GM21381 (cell line): ENCODE results near the gene TP53I11.

ENCODE experiments used
- ATAC-seq: cut with Tn5 transposase; IDR thresholded peaks from one replicate; pipeline ENCODE4 v1.9.1; 2021; ENCODE audit warnings: mild to moderate bottlenecking, moderate library complexity; ENCODE audit not compliant: unreplicated experiment

TP53I11 gene

DNA sequence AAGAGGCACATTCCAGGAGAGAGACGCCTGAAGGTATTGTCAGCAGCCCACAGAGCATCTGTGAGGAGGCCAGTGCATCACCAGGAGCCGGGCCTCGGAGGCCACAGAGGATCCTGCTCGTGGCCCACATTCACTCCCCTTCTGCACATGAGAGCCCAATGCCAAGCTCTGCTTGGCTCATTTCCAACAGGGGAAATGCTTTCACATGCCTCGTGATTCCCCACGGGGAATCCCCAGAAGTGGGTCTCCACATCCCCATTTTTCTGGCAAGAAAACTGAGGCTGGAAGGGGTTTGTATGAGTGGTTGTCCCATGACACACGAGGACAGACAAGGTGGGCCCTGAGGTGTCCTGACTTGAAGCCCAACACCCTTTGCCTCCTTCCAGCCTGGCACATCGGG, 34.4 kb downstream of the TP53I11 start:
- ATAC-seq: no peak

DNA sequence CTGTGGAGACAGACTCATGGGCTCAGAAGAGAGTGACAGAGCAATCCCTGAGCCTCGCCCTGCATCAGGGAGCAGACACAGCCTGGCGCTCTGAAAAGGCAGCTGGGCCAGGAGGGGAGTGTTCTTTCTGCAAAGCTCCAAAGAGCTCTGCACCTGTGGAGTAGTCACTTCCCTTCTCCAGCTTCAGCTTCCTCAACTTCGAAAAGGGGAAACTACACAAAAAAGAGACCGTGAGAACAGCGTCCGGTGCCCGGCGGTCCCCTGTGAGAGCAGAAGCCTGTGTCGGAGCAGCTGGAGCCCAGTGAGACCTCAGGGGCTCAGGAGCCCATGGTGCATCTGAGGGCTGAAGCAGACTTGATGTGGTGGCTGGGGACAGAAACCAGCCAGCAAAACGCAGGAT, 35.1 kb downstream of the TP53I11 start:
- no peak for ATAC-seq

DNA sequence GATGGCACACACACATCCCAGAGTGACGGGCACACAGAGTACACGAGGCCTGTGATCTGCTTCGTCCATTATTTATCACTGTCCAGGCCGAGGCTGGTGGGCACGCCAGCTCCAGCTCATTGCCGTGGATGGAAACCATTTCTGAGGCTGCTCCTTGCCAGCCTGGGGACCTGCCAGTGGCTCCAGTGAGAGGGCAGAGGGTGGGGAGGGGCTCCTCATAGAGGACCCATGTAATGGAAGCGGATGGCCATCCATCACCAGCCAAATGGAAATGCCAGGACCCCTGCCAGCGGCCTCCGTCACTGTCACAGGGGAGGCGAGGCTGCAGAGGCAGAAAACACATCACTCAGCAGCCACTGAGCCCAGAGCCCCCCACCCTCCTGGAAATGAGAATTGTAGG, 35.7 kb downstream of the TP53I11 start:
- no peak for ATAC-seq

DNA sequence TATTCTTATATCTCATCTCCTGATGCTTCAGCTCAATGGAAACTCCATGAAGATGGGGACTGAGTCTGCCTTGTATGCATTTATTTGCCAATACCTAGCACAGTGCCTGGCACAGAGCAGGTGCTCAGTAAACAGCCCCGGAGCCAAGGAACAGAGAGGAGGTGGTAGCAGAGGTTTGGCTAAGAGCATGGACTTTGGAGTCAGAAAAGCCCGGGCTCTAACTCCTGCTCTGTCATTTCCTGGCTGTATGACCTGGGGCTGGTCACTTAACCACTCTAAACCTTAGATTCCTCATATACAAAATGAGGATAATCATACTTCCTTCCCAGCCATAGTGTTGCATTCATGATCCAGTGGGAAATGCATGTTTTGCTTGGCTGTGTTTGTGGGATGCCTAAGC, 36.6 kb downstream of the TP53I11 start:
- ATAC-seq: no peak

DNA sequence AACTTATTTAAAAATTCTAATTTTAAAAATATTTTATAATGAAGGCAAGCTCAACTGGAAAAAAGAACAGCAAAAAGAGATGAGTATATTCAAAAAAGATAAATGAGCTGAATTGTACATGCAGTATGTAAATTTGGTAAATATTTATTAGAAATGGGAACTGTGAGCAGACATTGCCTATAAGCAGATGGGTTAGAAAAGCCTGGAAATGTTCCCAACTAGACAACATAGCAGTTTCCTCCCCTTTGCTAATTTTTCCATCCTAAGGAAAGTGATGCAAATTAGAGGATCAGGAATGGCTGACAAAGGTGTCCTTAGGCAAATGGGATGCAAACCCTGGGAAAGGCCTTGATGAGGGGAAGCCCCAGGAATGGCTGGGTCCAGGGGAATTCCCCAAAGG, 37.2 kb downstream of the TP53I11 start:
- ATAC-seq: no peak

DNA sequence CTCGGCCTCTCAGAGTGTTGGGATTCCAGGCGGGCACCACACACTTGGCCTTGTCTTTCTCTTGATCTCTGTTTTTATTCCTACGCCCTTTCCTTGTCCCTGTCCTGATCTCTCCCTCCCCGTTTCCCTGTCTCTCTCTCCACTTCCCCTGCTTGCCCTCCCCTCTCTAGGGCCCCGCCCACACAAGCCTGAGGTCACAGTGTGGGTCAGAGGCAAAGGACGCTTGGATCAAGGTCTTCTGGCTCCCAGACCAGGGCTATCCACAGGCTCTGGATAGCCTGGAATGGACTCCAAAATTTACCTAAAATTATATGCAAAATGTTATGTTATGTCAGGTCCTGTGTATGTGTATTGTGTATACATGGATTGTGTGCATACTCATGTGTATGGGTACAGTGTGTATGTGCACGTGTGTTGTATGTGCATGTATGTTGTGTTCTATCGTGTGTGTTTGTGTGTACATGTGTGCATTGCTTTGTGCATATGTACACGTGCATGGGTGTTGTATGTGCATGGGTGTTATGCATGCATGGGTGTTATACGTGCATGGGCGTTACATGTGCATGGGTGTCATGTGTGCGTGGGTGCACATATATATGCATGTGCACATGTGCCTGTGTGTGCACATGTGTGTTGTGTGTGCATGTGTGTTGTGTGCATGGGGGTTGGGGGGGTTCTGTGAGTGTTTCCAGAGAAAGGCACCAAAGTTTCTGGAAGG, 38.3 kb downstream of the TP53I11 start:
- ATAC-seq: no peak

DNA sequence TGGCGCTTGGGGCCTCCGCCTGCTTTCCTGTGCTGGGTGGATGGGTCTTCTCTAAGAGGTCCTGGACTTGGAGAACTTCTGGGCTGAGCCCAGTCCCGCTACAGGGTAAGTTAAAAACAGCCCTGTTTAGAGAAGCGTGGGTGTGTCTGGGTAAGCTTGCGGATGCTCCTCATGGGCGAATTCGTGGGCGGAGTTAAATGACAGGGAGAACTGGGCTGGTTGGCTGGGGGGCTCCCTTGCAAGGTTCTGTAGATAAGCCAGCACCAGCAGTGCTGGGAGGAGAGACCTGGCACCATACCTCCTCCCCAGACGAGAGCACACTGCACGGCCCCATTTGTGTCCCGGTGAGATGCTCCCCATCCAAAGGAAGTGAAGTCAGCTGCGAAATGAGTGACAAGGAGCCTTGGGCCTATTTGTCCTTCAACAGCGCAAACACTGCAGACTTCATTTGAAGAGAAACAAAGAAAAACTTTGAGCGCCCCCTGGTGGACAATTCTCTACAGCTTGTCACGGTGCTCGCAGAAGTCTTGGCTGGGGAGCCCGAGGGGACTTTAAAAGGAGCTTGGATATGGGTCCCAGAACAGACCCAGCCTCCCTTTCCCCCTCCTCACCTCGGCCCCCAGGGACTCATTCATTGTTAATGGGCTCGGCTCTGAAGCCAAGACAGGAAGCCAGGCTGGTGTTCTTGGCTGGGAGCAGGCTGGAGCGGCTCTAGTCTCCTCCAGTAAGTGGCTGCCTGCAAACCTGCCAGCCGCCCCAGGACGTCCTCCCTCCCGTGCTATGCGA, 39.5 kb downstream of the TP53I11 start:
- no peak for ATAC-seq

DNA sequence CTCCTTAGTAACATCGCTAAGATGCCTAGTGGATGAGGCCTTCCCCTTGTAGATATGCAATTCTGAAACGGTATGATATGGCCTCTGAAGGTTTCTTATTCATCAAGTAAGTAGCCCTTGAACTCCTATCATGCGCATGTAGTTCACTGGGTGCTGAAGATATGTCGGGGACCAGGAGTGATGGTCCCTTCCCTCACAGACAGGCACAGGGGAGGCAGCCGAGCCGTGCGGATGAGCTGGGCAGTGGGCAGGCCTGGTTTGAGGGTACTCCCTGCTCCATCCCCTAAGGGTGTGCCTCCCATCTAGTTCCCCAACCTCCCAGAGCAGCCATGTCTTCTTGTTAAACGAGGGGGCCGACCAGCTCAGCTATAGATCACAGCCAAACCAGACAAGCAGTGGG, 40.1 kb downstream of the TP53I11 start:
- no peak for ATAC-seq

DNA sequence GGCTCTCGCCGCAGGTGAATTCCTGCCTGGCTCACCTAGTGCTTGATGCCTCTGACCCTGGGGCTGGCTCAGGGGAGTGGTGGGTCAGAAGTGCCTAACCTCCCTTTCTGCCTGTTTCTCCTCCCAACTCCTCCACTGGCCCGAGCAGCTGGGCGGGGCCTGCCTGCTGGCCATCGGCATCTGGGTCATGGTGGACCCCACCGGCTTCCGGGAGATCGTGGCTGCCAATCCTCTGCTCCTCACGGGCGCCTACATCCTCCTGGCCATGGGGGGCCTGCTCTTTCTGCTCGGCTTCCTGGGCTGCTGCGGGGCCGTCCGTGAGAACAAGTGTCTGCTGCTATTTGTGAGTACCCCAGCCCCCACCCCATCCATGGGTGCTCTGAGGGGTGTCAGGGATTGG, 41.1 kb downstream of the TP53I11 start:
- no peak for ATAC-seq

DNA sequence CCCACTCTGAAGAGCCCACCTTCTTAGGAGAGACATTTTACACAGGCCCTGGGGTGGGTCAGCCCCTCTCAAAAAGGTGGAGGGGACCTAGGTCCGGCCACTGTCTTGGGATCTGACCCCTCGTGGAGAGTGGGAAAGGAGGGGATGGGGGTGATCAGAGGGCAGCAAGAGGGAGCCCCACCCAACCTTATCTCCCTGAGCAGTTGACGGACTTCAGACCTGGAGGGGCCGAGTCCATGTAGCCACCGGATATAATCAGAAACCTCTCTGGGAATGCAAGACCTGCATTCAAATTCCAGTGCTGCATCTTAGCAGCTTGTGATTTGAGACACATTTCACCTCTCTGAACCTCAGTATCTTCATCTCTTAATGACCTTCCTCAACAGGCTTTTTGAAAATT, 44.0 kb downstream of the TP53I11 start:
- ATAC-seq: no peak

DNA sequence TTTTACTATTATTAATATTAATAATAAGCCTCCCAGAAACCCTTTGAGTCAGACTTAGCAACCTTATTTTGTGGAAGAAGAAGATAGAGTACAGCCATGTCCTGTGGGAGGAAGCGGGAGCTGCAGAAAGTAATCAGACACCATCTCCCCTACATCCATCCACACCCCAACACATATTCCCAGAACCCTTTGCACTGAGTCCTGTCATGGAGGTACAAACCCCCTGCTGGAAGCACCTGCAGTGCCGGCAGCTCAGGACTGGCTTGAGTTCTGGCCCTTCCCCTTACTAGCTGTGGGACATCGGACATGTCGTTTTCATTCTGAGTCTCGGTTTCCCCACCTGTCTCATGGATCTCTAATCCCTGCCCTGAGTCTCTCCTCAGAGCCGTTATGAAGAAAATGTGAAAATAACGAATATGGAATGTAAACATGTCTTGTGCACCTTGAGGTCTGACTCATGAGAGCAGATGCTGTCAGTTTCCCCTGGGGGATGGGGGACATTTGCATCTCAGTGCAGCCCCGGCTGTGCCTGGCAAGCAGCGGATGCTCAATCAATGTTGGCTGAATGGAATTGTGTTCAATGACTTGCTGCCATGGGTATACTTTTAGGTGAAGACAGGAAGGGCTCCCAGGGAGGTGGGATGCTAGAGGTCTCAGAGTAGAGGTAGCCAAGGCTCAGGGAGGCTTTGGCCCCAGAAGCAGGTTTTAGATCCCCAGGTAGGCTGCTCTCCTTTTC, 45.4 kb downstream of the TP53I11 start:
- ATAC-seq: no peak

DNA sequence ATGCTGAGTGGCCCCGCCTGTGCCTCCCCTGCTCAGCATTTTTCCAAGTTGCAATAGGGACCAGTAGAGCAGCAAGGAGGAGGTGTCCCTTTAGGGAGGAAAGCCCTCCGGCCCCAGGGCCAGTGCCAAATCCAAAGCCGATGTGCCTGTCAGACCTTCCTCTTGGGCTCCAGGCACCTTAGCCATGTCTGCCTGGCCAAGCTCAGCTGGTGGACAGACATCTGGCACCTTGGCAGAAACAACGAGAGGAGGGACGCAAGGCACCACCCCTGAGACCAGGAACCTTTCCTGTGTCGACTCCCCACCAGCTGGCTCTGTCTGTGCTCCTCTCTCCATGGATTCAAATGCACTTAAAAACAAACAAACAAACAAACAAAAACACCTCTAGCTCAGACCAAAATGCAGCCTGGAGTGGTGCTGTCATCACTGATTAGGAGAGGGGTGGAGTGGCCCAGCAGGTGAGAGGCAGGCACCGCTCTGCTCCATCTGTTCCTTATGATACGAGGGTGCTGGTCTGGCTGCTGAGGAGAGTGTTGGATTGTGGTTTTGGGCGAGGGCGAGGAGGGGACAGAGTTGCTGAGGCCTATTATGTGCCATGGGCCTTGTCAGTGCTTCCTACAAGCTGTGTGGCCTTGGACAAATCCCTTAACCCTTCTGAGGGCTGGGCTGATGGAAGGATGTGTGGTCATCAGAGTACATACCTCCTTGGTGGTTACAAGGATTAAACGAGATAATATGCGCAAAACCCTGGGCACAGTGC, 46.2 kb downstream of the TP53I11 start:
- no peak for ATAC-seq

DNA sequence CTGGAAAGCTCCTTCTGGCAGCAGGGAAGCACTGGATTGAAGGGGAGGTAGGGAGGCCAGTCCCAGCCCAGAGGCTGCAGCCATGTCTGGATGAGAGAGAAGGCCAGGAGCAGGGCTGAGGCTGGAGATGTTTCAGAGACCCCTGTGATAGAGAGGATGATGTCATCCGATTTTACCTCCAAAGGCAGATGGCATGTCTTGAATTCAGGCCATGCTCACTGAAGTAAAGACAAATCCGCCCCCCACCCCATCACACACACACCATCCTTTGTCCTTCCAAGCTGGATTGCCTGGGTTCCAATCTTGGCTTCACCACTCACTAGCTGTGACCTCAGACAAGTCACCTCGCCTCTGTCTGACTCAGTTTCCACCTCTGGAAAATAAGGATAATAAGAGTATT, 47.2 kb downstream of the TP53I11 start:
- no peak for ATAC-seq

DNA sequence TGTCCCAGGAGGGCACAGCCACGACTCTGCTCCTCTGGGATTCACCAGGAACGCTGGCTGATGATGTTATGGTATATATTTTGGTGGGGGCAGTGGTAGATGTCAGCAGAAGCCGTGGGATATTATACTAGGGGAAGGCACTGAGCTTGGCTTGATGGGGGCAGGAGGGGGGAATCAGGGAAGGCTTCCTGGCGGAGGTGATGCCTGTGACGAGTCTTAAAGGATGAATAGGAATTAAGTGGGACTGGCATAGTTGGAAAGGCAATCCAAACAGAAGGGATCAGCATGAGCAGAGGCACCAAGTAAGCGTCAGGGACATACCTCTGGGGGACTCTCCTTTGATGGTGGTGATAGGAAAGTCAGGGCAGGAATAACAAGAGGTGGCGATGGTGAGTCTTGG, 47.6 kb downstream of the TP53I11 start:
- no peak for ATAC-seq

DNA sequence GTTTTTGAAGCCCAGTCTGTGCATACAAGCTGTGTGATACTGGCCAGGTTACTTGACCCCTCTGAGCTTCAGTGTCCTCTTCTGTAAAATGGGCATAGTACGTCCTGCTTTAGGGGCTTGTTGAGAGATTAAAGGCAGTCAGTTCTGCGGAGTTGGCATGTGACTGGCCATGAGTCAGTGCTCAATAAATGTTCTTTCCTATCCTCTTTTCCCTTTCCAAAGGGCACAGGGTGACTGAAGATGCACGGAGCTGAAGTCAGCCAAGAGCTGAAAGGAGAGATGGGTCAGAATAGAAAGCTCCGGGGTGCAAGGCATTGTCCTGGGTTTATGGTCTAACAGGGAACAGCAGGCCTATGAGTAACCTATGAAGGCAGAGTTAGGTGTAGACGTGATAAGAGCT, 48.9 kb downstream of the TP53I11 start:
- ATAC-seq: no peak

DNA sequence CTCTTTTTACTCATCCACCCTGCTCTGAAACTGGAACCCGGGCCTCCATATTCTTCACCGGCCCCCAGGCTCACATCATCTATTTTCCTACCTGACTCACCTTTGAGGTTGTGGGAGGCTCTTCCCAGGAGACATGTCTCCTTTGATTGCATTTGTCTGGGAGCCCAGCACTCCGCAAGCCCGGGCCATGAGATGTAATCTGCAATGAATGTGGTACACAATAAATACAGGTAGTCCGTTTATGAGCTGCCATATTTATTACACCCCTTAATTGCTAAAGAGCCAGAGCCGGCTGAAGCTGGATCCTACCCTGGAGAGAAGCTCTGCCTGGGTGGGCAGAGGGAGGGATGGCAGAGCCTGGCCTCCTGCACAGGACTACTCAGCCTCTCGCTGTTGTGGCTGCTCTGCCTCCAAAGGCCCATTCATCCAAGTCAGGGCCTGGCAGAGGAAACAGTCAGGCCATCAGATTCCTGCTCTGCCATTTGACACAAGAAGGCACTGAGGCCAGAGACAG, 49.5 kb downstream of the TP53I11 start:
- no peak for ATAC-seq

DNA sequence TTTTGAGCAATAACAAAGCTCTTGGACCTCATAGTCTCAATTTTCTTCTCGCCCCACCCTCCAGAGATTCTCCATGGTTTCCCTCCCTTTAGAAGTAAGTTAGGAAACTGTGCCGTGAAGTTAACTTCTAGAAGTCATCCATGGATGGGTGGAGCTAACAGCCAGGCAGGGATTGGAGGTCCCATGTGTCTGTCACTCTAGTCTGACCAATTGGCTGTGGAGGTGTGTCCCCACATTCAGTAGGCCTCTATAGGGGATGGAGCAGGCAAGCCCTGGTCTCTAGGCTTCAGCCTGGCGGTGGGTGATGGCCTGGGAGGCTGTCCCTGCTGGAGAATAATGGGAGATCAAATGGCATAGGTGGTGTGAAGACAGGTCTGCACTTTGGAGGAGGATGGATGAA, 50.7 kb downstream of the TP53I11 start:
- no peak for ATAC-seq

DNA sequence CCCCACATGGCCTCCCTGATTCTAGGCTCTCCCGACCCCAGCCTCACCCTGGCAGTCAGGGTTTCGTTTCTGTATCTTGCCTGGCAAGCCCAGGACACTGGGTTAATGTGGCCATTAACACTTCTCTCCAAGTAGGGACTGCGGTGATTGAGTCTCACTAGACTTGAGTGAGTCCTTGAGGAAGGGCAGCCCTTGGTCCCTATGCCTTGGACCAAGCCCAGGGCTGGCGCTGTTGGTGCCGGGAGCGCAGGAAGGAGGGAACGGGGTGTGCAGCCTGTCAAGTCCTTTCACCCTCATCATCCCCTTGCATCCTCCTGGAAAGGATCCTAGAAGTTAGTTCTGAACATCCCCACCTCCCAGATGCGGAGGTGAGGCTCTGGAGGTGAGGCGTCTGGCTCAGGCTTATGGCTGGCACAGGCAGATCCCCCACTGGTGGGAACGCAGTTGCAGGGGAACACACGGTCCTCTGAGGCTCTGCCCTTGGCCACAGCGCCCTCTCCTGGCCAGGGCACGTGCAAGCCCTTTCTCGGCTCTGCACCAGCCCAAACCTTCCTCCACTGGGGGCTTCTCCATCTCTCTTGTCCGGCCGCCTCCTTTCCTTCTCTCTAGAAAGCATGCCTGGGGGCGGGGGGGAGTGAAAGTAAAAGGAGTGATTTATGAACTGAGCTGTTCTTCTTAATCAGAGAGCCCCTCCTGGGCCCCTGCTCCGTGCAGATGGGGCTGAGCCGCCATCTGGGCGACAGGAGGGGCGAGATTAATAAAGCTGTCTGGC, 56.7 kb downstream of the TP53I11 start:
- ATAC-seq: no peak

DNA sequence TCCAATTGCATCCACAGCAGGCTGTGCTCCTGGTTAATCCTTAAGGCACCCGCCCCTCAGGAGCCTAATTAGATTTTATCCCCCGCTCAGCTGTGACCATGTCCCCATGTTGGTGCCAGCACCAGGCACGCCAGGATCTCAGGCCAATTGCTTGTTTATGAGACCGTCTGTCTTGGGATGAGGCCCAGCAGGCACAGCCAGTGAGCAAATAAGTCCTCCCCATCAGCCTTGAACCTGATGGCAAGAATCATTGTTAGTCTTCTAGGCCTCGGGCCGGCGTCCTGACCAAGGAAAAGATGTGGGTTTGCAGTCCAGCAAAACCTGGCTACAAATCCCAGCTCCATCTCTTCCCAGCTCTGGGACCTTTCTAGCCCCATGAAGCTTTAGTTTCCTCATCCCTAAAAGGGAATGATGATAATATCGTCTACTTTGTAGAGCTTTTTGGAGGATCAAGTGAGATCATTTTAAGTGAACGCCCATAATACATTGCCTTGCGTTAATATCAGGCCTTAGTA, 57.3 kb downstream of the TP53I11 start:
- no peak for ATAC-seq

DNA sequence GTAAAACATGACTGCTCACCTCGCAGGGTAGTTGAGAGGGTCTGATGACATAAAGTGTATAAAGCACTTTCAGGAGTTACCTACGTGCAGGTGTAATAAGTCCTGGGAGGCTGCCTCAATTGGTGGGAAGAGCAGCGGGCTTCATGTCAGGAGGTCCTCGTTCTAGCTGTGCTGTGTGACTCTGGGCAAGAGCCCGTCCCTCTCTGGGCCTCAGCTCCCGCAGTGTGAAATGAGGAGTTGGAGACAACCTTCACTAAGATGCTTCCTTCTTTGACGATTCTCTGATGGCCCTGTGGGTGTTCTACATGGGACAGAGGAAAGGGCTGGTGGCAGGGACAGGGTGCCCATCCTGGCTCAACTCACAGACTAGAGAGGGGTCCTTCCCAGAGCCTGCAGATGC, 57.8 kb downstream of the TP53I11 start:
- no peak for ATAC-seq
